ENCODE measurements around the gene CCDC197.
A peak's percentile ranks its signal among the peaks of the same experiment; 100 is the strongest.

Gene CCDC197

GRCh38 chr14:93997082-93997481 lies at the start of gene CCDC197:
Gene CCDC197, plus strand, starts transcription at chr14:93997301. Its CDS starts 831 bp downstream, at chr14:93998132.
- no peak for DNase-seq (ENCODE audit: low spot score)

GRCh38 chr14:93949511-93950075 lies 47.5 kb upstream of the CCDC197 start:
- DNase-seq (ENCODE audit: low spot score) = no peak

GRCh38 chr14:93950948-93951634 lies 46.0 kb upstream of the CCDC197 start:
- no peak for DNase-seq (ENCODE audit: low spot score)

- DNase-seq (ENCODE audit: low spot score) = no peak
Observed at GRCh38 chr14:93951635-93952540, 45.2 kb upstream of the CCDC197 start.

- DNase-seq (ENCODE audit: low spot score) = no peak
Observed at GRCh38 chr14:93952829-93953228, 44.3 kb upstream of the CCDC197 start.

GRCh38 chr14:93953263-93953662 lies 43.8 kb upstream of the CCDC197 start:
- DNase-seq (ENCODE audit: low spot score) = no peak

- no peak for DNase-seq (ENCODE audit: low spot score)
Observed at GRCh38 chr14:93953739-93954515, 43.2 kb upstream of the CCDC197 start.

GRCh38 chr14:93954516-93954830 lies 42.6 kb upstream of the CCDC197 start:
- DNase-seq (ENCODE audit: low spot score) = no peak

GRCh38 chr14:93954900-93955849 lies 41.9 kb upstream of the CCDC197 start:
- DNase-seq (ENCODE audit: low spot score) = no peak

GRCh38 chr14:93955850-93956481 lies 41.1 kb upstream of the CCDC197 start:
- DNase-seq (ENCODE audit: low spot score) = no peak

GRCh38 chr14:93956514-93957332 lies 40.4 kb upstream of the CCDC197 start:
- no peak for DNase-seq (ENCODE audit: low spot score)

- no peak for DNase-seq (ENCODE audit: low spot score)
Observed at GRCh38 chr14:93957333-93957710, 39.8 kb upstream of the CCDC197 start.

- DNase-seq (ENCODE audit: low spot score) = no peak
Observed at GRCh38 chr14:93957751-93958566, 39.1 kb upstream of the CCDC197 start.

GRCh38 chr14:93958567-93959238 lies 38.4 kb upstream of the CCDC197 start:
- DNase-seq (ENCODE audit: low spot score) = no peak

GRCh38 chr14:93959239-93960107 lies 37.6 kb upstream of the CCDC197 start:
- peak; percentile 89 for DNase-seq (ENCODE audit: low spot score)

- DNase-seq (ENCODE audit: low spot score) = no peak
Observed at GRCh38 chr14:93960108-93960475, 37.0 kb upstream of the CCDC197 start.

- DNase-seq (ENCODE audit: low spot score) = no peak
Observed at GRCh38 chr14:93960774-93961438, 36.2 kb upstream of the CCDC197 start.

All from RKO (cell line).